Caco-2 (cell line): ENCODE results near the gene MYO16. TPM values are rescaled to one million over a fixed set of nuclear protein-coding genes. Genes with fewer than 3 reads are reported as not detected.

Experiments used
- BruUV-seq: library from RNA; stranded (reverse); fragments of 400-500 nt; replicated peaks from 2 replicates; lab custom pipeline; 2021; lab: Mats Ljungman, UMichigan
- CTCF ChIA-PET: fragments of 300-600 bp; sonication (Branson Sonifier 250); formaldehyde crosslinking; loops from one replicate; lab custom pipeline; 2022; ENCODE audit warnings: antibody characterized with exemption; lab: Charles Lee
- POLR2A ChIA-PET: fragments of 300-600 bp; sonication (Branson Sonifier 250); formaldehyde crosslinking; loops from one replicate; lab custom pipeline; 2022; ENCODE audit warnings: antibody characterized with exemption; lab: Charles Lee
- DNase-seq, 2 experiments: peaks; one replicate each; pipeline versions ENCODE4 v3.0.0 to v3.0.0-alpha.2; 2020 to 2022
- H3K27me3 ChIP-seq: replicated peaks from 2 replicates; pipeline ENCODE4 v1.6.0; 2011; ENCODE audit warnings: low read length; ENCODE audit not compliant: control insufficient read depth, insufficient read depth
- H3K36me3 ChIP-seq: 2 replicates; pipeline ENCODE4 v1.5.1; 2011; ENCODE audit warnings: low read length; ENCODE audit not compliant: control insufficient read depth, insufficient read depth
- H3K4me1 ChIP-seq: fragments of 250-450 bp; sonication (Bioruptor Pico); 2 replicates; pipeline ENCODE4 v1.5.1; 2020; ENCODE audit warnings: mild to moderate bottlenecking
- H3K4me3 ChIP-seq: 2 replicates; pipeline ENCODE4 v1.5.1; 2011; ENCODE audit warnings: low read depth, mild to moderate bottlenecking, control low read depth, low read length
- H3K9me3 ChIP-seq: fragments of 250-450 bp; sonication (Bioruptor Pico); 2 replicates; pipeline ENCODE4 v1.5.1; 2020; ENCODE audit warnings: mild to moderate bottlenecking, moderate library complexity
- H3K27ac Mint-ChIP-seq: one replicate; pipeline ENCODE4 v1.8.0; 2022; ENCODE audit warnings: mixed read lengths; ENCODE audit not compliant: unreplicated experiment
- H3K27me3 Mint-ChIP-seq: one replicate; pipeline ENCODE4 v1.8.0; 2022; ENCODE audit warnings: mixed read lengths; ENCODE audit not compliant: insufficient read depth, unreplicated experiment
- H3K36me3 Mint-ChIP-seq: one replicate; pipeline ENCODE4 v1.8.0; 2022; ENCODE audit warnings: mild to moderate bottlenecking, mixed read lengths; ENCODE audit not compliant: insufficient read depth, unreplicated experiment
- H3K4me1 Mint-ChIP-seq: one replicate; pipeline ENCODE4 v1.8.0; 2022; ENCODE audit warnings: low read depth, mixed read lengths; ENCODE audit not compliant: unreplicated experiment
- H3K4me3 Mint-ChIP-seq: one replicate; pipeline ENCODE4 v1.8.0; 2022; ENCODE audit warnings: mild to moderate bottlenecking, moderate library complexity, mixed read lengths; ENCODE audit not compliant: unreplicated experiment
- H3K9me3 Mint-ChIP-seq: one replicate; pipeline ENCODE4 v1.8.0; 2022; ENCODE audit warnings: mixed read lengths; ENCODE audit not compliant: unreplicated experiment
- CTCF ChIP-seq, 2 experiments: fragments of 200-600 bp in 1 of 2; IDR thresholded peaks; 1 replicate in 1 of 2; 2 replicates in 1 of 2; pipeline versions ENCODE4 v1.5.1 to v1.8.0; 2011 to 2022; ENCODE audit warnings: antibody characterized with exemption in 1 of 2, control low read depth in 1 of 2, inconsistent platforms in 1 of 2, low read depth in 1 of 2, low read length in 1 of 2, mild to moderate bottlenecking in 1 of 2, moderate library complexity in 1 of 2; ENCODE audit not compliant: insufficient read depth in 1 of 2, severe bottlenecking in 1 of 2, unreplicated experiment in 1 of 2
- intact Hi-C: fragments of 100-400 bp; cut with micrococcal nuclease; formaldehyde crosslinking; loops from one replicate; pipeline ENCODE4 v1.10.0; 2022; ENCODE audit not compliant: unreplicated experiment
- total RNA-seq: library from RNA; stranded (reverse); gene quantifications from 2 replicates; pipeline ENCODE4 v1.2.3, GENCODE V29; 2022

The MYO16 gene
- total RNA-seq, 1 experiment from 2014 or later = not detected

DNA sequence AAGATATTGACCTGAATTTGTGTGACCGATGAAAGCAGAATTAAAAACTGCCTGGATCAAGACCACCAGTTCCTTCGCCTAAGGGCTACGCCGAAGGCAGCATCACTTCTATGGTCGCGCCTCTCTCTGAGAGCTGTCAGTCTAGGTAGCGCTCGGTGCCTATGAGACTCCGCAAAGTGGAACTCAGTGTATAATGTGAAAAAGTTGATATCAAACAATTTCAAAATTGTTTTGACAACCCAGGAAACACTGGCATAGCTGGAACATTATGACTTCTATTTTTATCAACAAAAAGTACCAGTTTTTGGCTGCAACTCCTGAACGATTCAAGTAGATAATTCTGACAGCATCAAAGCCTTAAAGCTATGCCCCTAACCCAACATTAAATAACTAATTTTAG is 223.6 kb downstream of the MYO16 start:
- TF ChIP-seq CTCF (IDR thresholded peaks at IDR 0.05; ENCODE audit: insufficient read depth in 1 of 2, low read depth in 1 of 2, low read length in 1 of 2, severe bottlenecking in 1 of 2, unreplicated experiment in 1 of 2) = no peak
- H3K27me3 ChIP-seq = no peaks in the 10 kb centered on the region
- peaks cover 17% of the 10 kb centered on the region for H3K4me1 Mint-ChIP-seq
- H3K4me3 ChIP-seq = no peak overlapping the region
- H3K4me1 ChIP-seq = no peaks in the 10 kb centered on the region
- H3K9me3 Mint-ChIP-seq = peaks cover 9% of the 10 kb centered on the region
- DNase-seq = no peak
- H3K36me3 ChIP-seq = no peaks in the 10 kb centered on the region
- intact Hi-C loops = no loop called here
- no peak overlapping the region for H3K27ac Mint-ChIP-seq
- CTCF ChIA-PET = no interaction called here
- H3K36me3 Mint-ChIP-seq = no peaks in the 10 kb centered on the region
- no peak overlapping the region for H3K4me3 Mint-ChIP-seq
- no peaks in the 10 kb centered on the region for H3K9me3 ChIP-seq
- peaks cover 9% of the 10 kb centered on the region for H3K27me3 Mint-ChIP-seq
- BruUV-seq = no TSS peak
- POLR2A ChIA-PET = no interaction called here

DNA sequence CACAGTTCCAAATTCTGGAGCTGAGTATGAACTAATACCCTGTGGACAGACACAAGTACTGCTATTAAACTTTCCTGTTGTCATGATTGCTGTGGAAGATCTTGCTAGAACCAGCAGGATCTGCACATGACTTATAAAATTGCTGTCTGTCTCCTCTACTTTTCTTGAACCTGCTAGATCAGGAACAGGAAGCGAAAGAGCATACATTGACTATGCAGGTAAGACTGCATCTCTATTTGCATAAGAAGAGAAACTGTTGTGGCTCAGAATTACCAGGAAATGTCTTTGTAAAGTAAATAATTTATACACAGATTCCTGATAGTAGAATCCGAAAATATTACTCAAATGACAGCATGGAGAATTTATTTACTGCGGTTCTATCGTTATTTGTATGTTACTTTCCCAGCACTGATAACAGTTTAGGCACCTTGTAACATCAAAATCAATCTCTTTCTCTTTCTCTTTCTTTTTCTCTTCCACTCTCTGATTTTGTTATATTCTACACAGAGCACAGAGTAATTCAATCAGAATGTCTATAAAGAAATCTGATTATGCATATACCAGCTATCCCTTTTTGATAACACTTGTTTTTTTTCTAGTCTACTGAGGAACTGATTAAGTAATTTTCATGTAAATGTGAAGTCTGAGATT is 226.5 kb downstream of the MYO16 start:
- Mint-ChIP-seq H3K27ac (no peak overlapping the region), H3K9me3 (peaks cover 23% of the 10 kb centered on the region), H3K4me3 (no peak overlapping the region), H3K36me3 (no peaks in the 10 kb centered on the region), H3K27me3 (peaks cover 6% of the 10 kb centered on the region), H3K4me1 (peaks cover 28% of the 10 kb centered on the region)
- POLR2A ChIA-PET = no interaction called here
- no peaks in the 10 kb centered on the region for H3K4me1 ChIP-seq
- no peaks in the 10 kb centered on the region for H3K36me3 ChIP-seq
- TF ChIP-seq CTCF (IDR thresholded peaks at IDR 0.05; ENCODE audit: insufficient read depth in 1 of 2, low read depth in 1 of 2, low read length in 1 of 2, severe bottlenecking in 1 of 2, unreplicated experiment in 1 of 2) = no peak
- CTCF ChIA-PET = interaction anchor here (0.7 kb wide), 1 partner anchor 39 kb away, joined by 3 read pairs; no protein-coding TSS in a partner anchor
- H3K9me3 ChIP-seq = no peaks in the 10 kb centered on the region
- intact Hi-C loops = no loop called here
- DNase-seq = no peak
- BruUV-seq = no TSS peak
- H3K27me3 ChIP-seq = no peaks in the 10 kb centered on the region
- H3K4me3 ChIP-seq = no peak overlapping the region

DNA sequence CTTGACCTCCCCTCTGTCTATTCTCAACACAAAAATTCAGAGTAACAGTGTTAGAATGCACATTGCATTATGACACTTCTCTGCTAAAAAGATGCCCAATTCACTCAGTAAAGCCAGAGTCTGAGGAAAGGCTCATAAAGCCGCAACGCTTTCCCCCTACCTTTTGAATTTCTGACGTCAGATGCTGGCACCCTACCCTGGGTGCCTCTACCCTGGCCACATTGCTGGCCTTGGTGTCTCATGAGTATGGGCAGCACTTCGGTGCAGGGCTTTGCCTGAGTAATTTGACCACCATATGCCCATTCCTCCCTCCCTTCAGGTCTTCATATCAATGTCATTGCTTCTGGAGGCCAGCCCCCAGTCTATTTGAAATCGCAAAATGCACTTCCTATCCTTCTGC is 229.3 kb downstream of the MYO16 start:
- CTCF ChIA-PET = no interaction called here
- Mint-ChIP-seq H3K36me3 (no peaks in the 10 kb centered on the region), H3K9me3 (peaks cover 23% of the 10 kb centered on the region), H3K4me3 (no peak overlapping the region), H3K27ac (peak overlapping the region; percentile 25), H3K27me3 (no peaks in the 10 kb centered on the region), H3K4me1 (peaks cover 20% of the 10 kb centered on the region)
- Histone ChIP-seq H3K9me3 (no peaks in the 10 kb centered on the region), H3K4me1 (no peaks in the 10 kb centered on the region), H3K27me3 (no peaks in the 10 kb centered on the region), H3K4me3 (no peak overlapping the region), H3K36me3 (no peaks in the 10 kb centered on the region)
- BruUV-seq = no TSS peak
- no peak for TF ChIP-seq CTCF (IDR thresholded peaks at IDR 0.05; ENCODE audit: insufficient read depth in 1 of 2, low read depth in 1 of 2, low read length in 1 of 2, severe bottlenecking in 1 of 2, unreplicated experiment in 1 of 2)
- no peak for DNase-seq
- intact Hi-C loops = loop anchor here (2.0 kb wide), 1 partner anchor 24 kb away; no protein-coding TSS in a partner anchor
- POLR2A ChIA-PET = no interaction called here
